ENCODE data around the gene DLL3.

DLL3 gene

DNA sequence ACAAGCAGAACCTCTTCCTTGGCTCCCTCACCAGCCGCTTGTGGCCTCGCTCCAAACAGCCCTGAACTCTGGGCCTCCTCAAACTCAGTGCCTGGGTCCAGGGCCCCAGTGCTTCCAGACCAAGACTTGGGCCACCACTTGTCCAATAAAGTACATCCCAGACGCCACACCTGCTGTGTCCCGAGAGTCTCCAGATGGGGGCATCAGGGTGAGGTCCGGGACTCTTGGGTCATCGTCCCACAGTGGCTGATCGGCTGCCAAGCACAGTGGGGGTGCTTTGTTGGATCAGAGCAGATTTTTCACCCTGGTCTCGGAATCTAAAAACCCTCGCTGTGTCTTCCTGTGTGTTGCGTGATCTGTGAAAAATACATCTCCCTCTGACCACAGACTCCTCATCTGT lies 9.0 kb upstream of the DLL3 start:
- no peak for DNase-seq

DNA sequence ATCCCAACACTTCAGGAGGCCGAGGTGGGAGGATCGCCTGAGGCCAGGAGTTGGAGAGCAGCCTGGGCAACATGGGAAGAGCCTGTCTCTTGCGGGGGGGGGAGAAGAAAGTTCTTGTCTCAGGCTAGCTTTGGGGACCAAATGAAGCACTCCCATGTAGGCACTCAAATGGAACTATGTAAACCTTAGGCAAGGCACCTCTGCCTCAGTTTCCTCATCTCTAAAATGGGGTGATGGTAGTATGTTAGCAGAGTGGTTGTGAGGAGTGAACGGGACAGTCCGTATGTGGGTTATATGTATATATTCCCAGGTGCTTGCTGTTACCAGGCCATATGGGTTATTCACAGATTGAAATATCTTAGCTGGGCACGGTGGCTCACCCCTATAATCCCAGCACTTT lies 6.5 kb upstream of the DLL3 start:
- no peak for DNase-seq

DNA sequence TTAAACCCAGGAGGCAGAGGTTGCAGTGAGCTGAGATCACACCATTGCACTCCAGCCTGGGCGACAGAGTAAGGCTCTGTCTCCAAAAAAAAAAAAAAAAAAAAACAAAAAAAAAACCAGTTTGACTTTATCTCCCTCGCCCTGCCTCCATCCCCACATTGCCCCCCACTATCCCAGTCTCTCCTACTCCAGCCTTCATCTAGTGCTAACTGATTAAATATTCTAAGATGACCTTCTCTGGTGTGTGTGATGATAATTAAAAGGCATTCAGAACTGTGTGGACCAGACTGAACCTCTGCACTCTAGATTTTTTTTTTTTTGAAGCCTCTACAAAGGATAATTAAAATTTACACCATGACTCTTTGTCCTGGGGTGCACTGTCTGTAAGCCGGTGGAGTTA lies 6.0 kb upstream of the DLL3 start:
- DNase-seq = no peak

DNA sequence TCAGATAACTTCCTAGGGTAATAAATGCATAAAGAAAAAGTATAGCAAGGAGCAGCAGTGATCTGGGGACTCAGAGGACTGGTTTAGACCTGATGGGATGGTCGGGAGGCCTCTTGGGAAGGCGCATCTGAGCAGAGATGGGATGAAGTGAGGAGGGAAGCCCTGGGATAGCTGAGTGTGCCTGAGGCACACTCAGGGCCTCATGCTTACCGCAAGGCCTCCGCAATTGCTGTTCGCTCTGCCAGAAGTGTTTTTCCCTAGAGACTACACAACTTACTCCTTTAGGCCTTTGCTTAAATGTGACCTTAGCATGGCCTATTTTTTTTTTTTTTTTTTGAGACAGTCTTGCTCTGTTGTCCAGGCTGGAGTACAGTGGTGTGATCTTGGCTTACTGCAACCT lies 4.1 kb upstream of the DLL3 start:
- no peak for DNase-seq

DNA sequence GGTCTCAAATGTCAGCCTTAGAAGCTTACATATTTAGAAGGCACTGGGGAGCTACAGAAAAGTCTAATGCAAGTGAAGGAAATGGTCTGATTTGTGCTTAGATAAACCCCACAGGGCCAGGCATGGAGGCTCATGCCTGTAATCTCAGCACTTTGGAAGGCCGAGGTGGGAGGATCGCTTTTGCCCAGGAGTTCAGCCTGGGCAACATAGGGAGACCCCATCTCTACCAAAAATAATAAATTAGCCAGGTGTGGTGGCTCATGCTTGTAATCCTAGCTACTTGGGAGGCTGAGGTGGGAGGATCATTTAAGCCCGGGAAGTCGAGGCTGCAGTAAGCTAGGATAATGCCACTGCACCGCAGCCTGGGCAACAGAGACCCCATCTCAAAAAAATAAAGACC lies 2.7 kb upstream of the DLL3 start:
- no peak for DNase-seq

DNA sequence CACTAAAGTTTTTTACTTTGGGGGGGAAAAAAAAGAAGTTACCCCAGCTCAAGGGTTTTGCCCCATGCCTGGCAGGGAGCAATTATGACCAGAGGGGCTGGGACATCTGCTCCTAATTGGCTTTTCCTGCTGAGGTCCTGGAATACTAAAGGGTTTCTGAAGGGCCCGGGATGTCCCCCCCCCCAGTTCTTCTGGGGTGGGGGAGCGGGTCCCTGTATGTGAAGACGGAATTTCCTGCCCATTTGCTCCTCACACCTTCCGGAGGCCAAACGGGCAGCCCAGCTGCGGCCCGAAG lies 1.1 kb upstream of the DLL3 start:
- no peak for DNase-seq

DNA sequence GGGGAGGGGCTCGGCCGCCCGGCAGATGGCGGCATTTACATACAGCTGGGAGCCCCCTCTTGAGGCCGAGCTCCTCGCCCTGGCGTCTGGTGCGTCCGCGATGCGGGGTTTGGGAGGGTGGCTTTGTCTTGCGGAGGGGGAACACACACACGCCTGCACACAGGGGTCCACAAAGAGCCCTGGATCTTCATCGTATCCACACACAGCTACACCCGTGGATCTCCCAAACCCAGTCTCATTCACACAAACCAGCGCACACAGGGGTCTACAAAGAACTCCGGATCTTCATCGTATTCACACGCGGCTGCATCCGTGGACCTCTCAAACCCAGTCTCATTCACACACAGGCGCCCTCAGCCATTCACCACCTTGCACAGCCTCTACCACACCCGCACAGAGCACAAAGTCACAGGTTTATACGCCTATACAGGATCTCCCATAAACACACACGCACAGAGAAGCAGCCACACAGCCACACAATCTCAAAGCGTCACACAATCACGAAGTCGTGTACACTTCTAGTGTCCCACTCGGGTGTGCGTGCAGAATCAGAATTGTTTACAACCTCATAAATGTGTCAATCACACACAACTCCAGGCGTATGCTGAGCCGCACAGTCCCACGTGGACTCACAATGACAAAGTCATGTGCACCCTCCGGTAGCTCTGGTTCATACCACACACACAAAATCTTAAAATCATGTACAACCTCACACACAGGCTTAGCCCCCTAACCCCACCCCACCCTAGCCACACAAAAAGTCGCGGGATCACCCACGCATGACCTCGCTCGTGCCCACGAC lies 550 bp upstream of the DLL3 start:
- no peak for DNase-seq

DNA sequence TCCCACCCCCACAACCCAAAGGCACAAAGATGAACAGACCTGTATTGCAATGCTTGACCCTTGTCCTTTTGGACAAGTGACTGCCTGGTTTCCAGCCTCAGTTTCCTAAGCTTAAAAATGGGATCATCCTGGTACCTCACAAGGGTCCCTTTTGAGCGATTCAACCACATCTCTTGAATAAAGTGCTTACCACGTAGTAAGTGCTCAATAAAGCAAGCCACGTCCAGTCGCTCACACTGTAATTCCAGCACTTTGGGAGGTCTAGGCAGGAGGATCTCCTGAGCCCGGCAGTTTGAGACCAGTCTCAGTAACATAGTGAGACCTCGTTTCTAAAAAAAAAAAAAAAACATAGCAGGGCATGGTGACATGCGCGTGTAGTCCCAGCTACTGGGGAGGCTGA lies 1.2 kb downstream of the DLL3 start:
- no peak for DNase-seq

DNA sequence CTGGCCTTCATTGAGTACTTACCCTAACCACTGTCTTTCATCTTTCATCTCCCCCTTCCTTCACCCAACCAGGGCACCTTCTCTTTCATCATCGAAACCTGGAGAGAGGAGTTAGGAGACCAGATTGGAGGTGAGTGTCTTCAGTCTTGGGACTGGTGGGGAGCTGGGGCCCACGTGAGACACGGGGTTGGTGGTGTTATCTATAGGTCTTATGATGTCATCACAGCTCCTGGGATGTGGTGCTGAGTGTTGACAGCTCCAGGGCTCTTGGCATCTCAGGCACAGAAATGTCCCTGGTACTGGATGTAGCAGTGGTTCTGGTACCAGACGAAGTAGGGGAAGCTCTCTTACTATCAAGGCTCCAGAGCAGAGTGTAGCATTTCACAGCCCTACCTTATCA lies 1.8 kb downstream of the DLL3 start:
- no peak for DNase-seq

DNA sequence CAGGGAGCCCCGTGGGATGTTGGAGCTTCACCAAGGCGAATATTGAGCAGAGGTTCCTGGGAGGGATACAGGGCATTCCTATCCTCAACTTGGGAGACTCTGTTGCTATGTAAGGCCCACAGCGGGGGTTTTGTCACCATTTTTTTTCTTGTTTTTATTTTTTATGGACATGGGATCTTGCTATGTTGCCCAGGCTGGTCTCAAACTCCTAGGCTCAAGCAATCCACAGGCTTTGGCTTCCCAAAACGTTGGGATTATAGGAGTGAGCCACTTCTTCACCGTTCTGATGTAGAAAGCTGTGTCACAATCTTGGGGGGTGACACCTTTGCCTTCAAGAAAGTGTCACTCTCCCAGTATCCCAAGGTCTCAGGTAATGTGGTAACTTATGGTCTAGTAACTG lies 2.6 kb downstream of the DLL3 start:
- DNase-seq = no peak

DNA sequence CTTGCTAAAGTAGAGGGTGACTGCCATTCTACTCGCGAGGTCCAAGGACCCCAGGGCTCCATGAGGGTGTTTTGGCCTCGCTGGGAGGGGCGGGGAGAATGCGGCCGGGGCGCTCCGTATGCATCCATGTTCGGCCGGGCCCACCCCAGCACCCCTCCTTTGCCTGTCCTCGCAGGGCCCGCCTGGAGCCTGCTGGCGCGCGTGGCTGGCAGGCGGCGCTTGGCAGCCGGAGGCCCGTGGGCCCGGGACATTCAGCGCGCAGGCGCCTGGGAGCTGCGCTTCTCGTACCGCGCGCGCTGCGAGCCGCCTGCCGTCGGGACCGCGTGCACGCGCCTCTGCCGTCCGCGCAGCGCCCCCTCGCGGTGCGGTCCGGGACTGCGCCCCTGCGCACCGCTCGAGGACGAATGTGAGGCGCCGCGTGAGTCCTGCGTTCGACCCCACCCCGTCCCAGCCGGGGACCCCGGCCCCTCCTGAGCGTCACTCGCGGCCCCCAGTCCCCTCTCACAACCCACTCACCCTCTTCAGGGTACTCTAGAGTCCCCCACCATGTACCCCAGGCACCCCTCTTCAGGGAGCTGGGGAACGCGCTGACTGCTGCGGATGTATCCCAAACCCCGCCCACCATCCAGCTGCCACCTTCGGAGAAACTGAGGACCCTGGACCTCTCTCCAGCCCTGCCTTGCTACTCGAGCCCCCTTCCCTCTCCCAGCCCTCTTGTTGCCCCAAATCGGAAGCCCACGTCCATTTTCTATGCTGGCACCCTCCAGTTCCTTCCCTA lies 4.1 kb downstream of the DLL3 start:
- DNase-seq = peak; percentile 14 to 23

DNA sequence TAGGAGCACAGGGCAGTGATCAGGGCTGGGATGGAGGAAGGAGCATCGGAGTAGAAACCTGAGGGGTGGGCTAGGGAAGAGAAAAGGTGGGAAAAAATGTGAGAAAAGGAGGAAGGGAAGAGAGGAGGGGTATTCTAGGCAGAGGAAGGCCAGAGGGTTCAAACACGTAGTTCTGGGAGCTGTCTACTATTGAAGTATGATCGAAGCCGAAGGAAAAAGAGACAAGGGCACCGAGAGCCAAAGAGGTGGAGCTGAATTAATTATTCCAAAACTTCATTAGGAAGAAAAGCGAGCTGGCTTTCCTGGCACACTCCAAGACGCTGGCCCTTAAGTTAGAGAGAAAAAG lies 7.8 kb downstream of the DLL3 start:
- no peak for DNase-seq

DNA sequence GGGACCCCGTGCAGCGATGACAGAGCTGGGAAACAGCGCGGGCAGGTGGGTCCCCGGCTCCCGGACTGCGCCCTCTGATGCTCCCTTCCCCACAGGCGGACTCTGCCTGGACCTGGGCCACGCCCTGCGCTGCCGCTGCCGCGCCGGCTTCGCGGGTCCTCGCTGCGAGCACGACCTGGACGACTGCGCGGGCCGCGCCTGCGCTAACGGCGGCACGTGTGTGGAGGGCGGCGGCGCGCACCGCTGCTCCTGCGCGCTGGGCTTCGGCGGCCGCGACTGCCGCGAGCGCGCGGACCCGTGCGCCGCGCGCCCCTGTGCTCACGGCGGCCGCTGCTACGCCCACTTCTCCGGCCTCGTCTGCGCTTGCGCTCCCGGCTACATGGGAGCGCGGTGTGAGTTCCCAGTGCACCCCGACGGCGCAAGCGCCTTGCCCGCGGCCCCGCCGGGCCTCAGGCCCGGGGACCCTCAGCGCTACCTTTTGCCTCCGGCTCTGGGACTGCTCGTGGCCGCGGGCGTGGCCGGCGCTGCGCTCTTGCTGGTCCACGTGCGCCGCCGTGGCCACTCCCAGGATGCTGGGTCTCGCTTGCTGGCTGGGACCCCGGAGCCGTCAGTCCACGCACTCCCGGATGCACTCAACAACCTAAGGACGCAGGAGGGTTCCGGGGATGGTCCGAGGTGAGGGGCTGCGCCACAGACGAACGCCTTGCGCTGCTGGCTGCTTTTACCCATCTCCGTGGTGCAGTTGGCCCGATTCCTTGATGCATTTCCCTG lies 8.4 kb downstream of the DLL3 start:
- DNase-seq = peak; percentile 41 to 57

DNA sequence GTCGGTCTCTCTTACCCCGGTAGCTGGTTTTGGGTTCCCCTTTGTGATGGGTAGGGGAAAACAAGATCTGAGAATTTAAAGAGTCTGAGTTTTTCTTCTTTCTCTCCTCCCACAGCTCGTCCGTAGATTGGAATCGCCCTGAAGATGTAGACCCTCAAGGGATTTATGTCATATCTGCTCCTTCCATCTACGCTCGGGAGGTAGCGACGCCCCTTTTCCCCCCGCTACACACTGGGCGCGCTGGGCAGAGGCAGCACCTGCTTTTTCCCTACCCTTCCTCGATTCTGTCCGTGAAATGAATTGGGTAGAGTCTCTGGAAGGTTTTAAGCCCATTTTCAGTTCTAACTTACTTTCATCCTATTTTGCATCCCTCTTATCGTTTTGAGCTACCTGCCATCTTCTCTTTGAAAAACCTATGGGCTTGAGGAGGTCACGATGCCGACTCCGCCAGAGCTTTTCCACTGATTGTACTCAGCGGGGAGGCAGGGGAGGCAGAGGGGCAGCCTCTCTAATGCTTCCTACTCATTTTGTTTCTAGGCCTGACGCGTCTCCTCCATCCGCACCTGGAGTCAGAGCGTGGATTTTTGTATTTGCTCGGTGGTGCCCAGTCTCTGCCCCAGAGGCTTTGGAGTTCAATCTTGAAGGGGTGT lies 9.1 kb downstream of the DLL3 start:
- DNase-seq = no peak

DNA sequence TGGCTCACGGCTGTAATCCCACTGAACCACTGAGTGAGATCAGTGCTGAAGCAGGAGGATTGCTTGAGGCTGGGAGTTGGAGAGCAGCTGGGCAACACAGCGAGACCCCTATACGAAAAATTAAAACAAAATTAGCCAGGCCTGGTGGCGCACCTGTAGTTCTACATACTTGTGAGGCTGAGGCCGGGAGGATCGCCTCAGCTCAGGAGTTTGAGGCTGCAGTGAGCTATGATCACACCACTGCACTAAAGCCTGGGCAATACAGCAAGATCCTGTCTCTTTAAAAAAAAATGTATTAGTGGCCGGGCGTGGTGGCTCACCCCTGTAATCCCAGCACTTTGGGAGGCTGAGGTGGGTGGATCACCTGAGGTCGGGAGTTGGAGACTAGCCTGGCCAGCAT lies 9.9 kb downstream of the DLL3 start:
- DNase-seq = no peak

DNA sequence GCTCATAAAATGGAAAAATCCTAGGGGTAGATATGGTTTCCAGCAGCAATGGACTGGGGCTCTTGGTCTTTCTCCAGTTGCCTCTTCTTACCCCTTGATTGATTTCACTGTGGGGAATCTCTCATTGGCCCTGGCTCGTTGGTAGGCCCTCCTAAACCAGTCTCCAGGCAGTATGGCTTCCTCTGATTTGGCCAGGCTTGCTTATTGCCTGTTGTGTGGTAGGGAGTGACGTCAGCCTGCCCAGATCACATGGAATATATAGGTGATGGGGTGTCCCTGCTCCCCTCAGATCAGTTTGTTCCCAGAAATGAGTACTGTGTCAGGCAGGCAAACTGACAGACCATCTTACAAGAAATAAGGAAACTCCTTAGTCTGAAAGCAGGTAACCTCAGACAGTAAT lies 10.5 kb downstream of the DLL3 start:
- DNase-seq = no peak

DNA sequence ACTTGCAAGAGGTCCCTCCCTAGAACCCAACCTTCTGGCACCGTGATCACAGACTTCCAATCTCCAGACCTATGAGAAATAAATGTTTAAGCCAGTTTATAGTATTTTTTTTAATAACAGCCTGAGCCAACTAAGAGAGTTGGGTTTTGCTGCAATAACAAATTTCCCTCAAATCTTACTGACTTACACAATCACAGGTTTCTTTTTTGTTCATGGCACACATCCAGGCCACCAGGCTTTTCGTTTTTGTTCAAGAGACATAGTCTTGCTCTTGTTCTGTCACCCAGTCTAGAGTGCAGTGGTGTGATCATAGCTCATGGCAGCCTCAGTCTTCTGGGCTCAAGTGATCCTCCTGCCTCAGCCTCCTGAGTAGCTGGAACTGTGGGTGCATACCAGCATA lies 14.2 kb downstream of the DLL3 start:
- DNase-seq = no peak

DNA sequence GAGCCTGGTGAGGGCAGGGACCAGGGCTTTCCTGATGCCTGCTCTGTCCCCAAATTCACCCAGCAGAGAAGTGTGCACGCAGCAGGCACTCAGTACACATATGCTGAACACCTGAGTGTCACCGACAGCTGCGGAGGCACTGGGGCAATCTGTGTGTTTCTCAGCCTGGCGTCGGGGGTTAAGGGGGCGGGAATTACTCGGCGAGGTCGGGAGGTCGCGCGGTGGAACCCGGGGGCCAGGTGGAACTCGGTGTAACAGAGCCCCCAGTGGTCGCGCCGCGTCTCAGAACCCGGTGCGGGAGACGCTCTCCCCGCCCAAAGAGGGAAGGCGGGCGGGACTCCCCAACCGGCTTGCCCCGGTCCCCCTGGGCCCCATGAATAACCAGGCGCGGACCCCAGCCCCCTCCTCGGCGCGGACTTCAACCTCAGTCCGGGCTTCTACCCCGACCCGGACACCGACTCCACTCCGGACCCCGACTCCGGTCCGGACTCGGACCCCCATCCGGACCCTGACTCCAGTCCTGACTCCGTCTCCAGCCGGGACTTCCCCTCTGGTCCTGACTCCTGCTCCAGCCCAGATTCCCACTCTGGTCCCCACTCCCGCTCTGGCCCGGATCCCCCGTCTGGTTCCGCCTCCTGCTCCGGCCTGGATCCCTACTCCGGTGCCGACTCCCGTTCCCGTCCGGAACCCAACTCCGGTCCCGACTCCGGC lies 16.2 kb downstream of the DLL3 start, which contains the start of gene SELENOV:
Gene SELENOV, plus strand, starts transcription at position 300 of the 711 bp plus-strand sequence. Its CDS starts 74 bp downstream, at position 374.
- no peak for DNase-seq

DNA sequence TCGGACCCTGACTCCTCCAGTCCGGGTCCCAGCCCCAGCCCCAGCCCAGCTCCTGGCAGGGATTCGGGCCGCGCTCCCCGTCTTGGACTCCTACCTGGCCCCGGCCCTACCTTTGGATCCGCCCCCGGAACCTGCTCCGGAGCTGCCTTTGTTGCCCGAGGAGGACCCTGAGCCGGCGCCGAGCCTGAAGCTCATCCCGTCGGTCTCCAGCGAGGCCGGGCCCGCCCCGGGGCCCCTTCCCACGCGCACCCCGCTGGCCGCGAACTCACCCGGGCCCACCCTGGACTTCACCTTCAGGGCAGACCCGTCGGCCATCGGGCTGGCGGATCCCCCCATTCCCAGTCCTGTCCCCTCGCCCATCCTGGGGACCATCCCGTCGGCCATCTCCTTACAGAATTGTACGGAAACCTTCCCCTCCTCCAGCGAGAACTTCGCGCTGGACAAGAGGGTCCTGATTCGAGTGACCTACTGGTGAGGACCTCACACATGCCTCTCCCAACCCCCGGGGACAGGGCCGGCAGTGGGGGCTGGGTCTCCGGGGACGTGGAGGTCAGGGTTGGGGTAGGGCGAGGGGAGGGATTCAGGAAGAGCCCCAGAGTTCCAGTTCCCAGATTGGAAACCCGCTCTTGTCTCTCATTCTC lies 16.9 kb downstream of the DLL3 start:
- no peak for DNase-seq

DNA sequence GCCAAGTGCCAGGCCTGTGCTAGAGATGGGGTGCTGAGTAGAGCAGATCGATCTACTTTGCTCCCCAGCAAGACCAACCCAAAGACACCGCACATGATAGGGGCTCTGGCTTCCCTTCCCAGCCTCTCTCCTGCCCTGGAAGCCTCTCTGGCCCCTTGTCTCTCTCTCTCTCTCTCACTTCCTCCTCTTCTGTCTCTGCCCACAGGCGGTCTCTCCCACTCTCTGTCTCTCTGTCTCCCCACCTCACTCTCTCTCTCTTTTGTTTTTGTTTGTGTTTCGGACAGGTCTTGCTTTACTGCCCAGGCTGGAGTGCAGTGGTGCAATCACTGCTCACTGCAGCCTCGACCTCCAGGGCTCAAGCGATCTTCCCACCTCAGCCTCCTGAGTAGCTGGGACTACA lies 17.5 kb downstream of the DLL3 start:
- DNase-seq = no peak

DNA sequence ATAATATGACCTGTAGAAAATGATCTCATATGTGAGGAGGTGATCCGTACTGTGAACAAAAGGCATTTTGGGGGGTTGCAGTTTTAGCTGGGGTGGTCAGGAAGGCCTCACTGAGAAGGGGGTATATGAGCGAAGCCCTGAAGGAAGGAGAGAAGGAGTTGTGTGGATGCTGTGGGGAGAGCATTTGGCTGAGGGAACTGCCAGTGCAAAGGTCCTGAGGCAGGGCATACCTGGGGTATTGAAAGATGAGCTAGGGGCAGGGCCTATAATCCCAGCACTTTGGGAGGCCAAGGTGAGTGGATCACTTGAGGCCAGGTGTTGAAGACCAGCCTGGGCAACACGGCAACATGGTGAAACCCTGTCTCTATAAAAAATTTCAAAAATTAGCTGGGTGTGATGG lies 18.7 kb downstream of the DLL3 start:
- no peak for DNase-seq

DNA sequence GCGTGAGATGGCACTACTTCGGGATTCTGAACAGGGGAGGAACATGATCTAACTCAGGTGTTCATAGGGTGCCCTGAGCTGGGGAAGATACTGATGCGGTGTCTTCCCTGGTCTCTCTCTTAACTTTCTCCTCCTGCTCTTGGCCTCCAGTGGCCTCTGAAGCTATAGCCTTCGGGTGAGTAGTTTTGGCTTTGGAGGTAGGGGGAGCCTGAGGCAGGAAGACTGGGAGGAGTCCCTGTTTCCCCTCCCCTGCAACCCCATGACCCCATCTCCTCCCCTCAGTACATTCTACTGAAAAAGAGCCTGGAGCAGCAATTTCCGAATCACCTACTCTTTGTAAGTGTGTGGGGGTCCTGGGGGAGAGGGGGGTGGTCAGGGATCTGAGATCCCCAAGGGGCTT lies 19.7 kb downstream of the DLL3 start:
- DNase-seq = no peak

Data from SW 1271 (cell line).